ENCODE results near the gene DHX8. TPM values are rescaled to one million over a fixed set of nuclear protein-coding genes. Genes with fewer than 3 reads are reported as not detected.

The DHX8 gene
- polyA plus RNA-seq, 6 donors from 2014 or later: 20.5 to 40.4 (median 30.8) TPM

- Mint-ChIP-seq H3K27me3 (no peaks in the 10 kb centered on the region), H3K4me1 (peaks cover 0 to under 1% (median 0%) of the 10 kb centered on the region in 3 donors), H3K4me3 (no peak overlapping the region), H3K36me3 (no peaks in the 10 kb centered on the region), H3K9me3 (no peaks in the 10 kb centered on the region), H3K27ac (no peak overlapping the region)
- ATAC-seq (ENCODE audit: low read depth in 2 of 2) (no peak), DNase-seq (no peak)
Measured at GRCh38 chr17:43534909-43535308, 51.1 kb downstream of the DHX8 start.

- no peaks in the 10 kb centered on the region for H3K9me3 Mint-ChIP-seq
- DNase-seq (no peak), ATAC-seq (ENCODE audit: low read depth in 2 of 2) (no peak)
- peaks cover 0 to 6% (median 0%) of the 10 kb centered on the region in 3 donors for H3K27me3 Mint-ChIP-seq
- no peak overlapping the region for H3K4me3 Mint-ChIP-seq
- no peaks in the 10 kb centered on the region for H3K4me1 Mint-ChIP-seq
- no peaks in the 10 kb centered on the region for H3K36me3 Mint-ChIP-seq
- H3K27ac Mint-ChIP-seq: peak overlapping the region in 1 of 6 donors; percentile 51
Measured at GRCh38 chr17:43536236-43536992, 52.6 kb downstream of the DHX8 start.

GRCh38 chr17:43540821-43541674, 57.3 kb downstream of the DHX8 start:
- Mint-ChIP-seq H3K4me1 (peaks cover 7 to 9% (median 9%) of the 10 kb centered on the region in 3 donors), H3K4me3 (peak overlapping the region in 2 of 8 donors; percentile 9 to 16), H3K36me3 (no peaks in the 10 kb centered on the region), H3K27ac (peak overlapping the region in 1 of 6 donors; percentile 39), H3K9me3 (no peaks in the 10 kb centered on the region), H3K27me3 (peaks cover 19 to 41% (median 32%) of the 10 kb centered on the region in 3 donors)
- ATAC-seq (ENCODE audit: low read depth in 2 of 2): no peak
- DNase-seq: no peak

GRCh38 chr17:43542859-43543258, 59.1 kb downstream of the DHX8 start:
- Mint-ChIP-seq H3K27ac (no peak overlapping the region), H3K36me3 (no peaks in the 10 kb centered on the region), H3K4me3 (peak overlapping the region in 1 of 8 donors; percentile 84), H3K4me1 (peaks cover 16 to 22% (median 18%) of the 10 kb centered on the region in 3 donors), H3K27me3 (peaks cover 31 to 55% (median 47%) of the 10 kb centered on the region in 3 donors), H3K9me3 (no peaks in the 10 kb centered on the region)
- no peak for ATAC-seq (ENCODE audit: low read depth in 2 of 2)
- no peak for DNase-seq

GRCh38 chr17:43543300-43543699, 59.5 kb downstream of the DHX8 start:
- H3K27me3 Mint-ChIP-seq: peaks cover 34 to 59% (median 50%) of the 10 kb centered on the region in 3 donors
- H3K27ac Mint-ChIP-seq: no peak overlapping the region
- H3K4me3 Mint-ChIP-seq: peak overlapping the region in 1 of 8 donors; percentile 84

GRCh38 chr17:43543771-43544575, 60.2 kb downstream of the DHX8 start:
- DNase-seq (no peak), ATAC-seq (ENCODE audit: low read depth in 2 of 2) (no peak)
- no peaks in the 10 kb centered on the region for H3K9me3 Mint-ChIP-seq
- H3K4me1 Mint-ChIP-seq: peaks cover 16 to 22% (median 18%) of the 10 kb centered on the region in 3 donors
- peak overlapping the region in 1 of 6 donors; percentile 81 for H3K27ac Mint-ChIP-seq
- H3K36me3 Mint-ChIP-seq: no peaks in the 10 kb centered on the region
- H3K27me3 Mint-ChIP-seq: peaks cover 34 to 61% (median 55%) of the 10 kb centered on the region in 3 donors
- H3K4me3 Mint-ChIP-seq: peak overlapping the region in 7 of 8 donors; percentile 49 to 95 (median 81)

More at GRCh38 chr17:43543300-43543699, 59.5 kb downstream of the DHX8 start:
- Mint-ChIP-seq H3K36me3 (no peaks in the 10 kb centered on the region), H3K4me1 (peaks cover 16 to 22% (median 18%) of the 10 kb centered on the region in 3 donors), H3K9me3 (no peaks in the 10 kb centered on the region)
- ATAC-seq (ENCODE audit: low read depth in 2 of 2): no peak
- DNase-seq: no peak

- Mint-ChIP-seq H3K4me3 (peak overlapping the region; percentile 76 to 95 (median 83)), H3K27me3 (peaks cover 45 to 73% (median 66%) of the 10 kb centered on the region in 3 donors), H3K9me3 (peaks cover 0 to 2% (median 0%) of the 10 kb centered on the region in 7 donors), H3K36me3 (no peaks in the 10 kb centered on the region), H3K27ac (peak overlapping the region in 1 of 6 donors; percentile 51), H3K4me1 (peaks cover 16 to 22% (median 18%) of the 10 kb centered on the region in 3 donors)
- ATAC-seq (ENCODE audit: low read depth in 2 of 2): no peak
- DNase-seq: no peak
Measured at GRCh38 chr17:43545383-43545632, 61.5 kb downstream of the DHX8 start.

GRCh38 chr17:43546319-43547188, 62.8 kb downstream of the DHX8 start, which contains the start of gene ETV4:
ETV4 (minus strand) TSS chr17:43546340; CDS start chr17:43545617, 723 bp downstream.
- ATAC-seq (ENCODE audit: low read depth in 2 of 2) (peak; percentile 88 to 89), DNase-seq (peak; percentile 87)
- H3K27me3 Mint-ChIP-seq: peaks cover 52 to 74% (median 72%) of the 10 kb centered on the region in 3 donors
- peaks cover 16 to 22% (median 18%) of the 10 kb centered on the region in 3 donors for H3K4me1 Mint-ChIP-seq
- H3K4me3 Mint-ChIP-seq: peak within 1 kb of the TSS; percentile 81 to 95 (median 90)
- peaks cover 0 to 2% (median 0%) of the 10 kb centered on the region in 7 donors for H3K9me3 Mint-ChIP-seq
- peak within 1 kb of the TSS in 5 of 6 donors; percentile 39 to 71 (median 53) for H3K27ac Mint-ChIP-seq
- H3K36me3 Mint-ChIP-seq: no peaks in the 10 kb centered on the region

- H3K4me3 Mint-ChIP-seq: peak overlapping the region; percentile 78 to 95 (median 90)
- peaks cover 55 to 73% (median 70%) of the 10 kb centered on the region in 3 donors for H3K27me3 Mint-ChIP-seq
- no peak for ATAC-seq (ENCODE audit: low read depth in 2 of 2)
- peak overlapping the region in 1 of 6 donors; percentile 47 for H3K27ac Mint-ChIP-seq
- H3K36me3 Mint-ChIP-seq: no peaks in the 10 kb centered on the region
- peaks cover 16 to 22% (median 18%) of the 10 kb centered on the region in 3 donors for H3K4me1 Mint-ChIP-seq
- peaks cover 0 to 2% (median 0%) of the 10 kb centered on the region in 7 donors for H3K9me3 Mint-ChIP-seq
- no peak for DNase-seq
Measured at GRCh38 chr17:43547189-43547550, 63.4 kb downstream of the DHX8 start.

GRCh38 chr17:43547659-43548256, 64.0 kb downstream of the DHX8 start:
- DNase-seq (no peak), ATAC-seq (ENCODE audit: low read depth in 2 of 2) (no peak)
- Mint-ChIP-seq H3K4me3 (peak overlapping the region in 4 of 8 donors; percentile 61 to 91 (median 80)), H3K4me1 (peaks cover 16 to 22% (median 18%) of the 10 kb centered on the region in 3 donors), H3K36me3 (no peaks in the 10 kb centered on the region), H3K27me3 (peaks cover 57 to 73% (median 65%) of the 10 kb centered on the region in 3 donors), H3K9me3 (peaks cover 0 to 2% (median 0%) of the 10 kb centered on the region in 7 donors), H3K27ac (no peak overlapping the region)

- no peak for DNase-seq
- Mint-ChIP-seq H3K4me3 (peak overlapping the region in 1 of 8 donors; percentile 37), H3K36me3 (no peaks in the 10 kb centered on the region), H3K27me3 (peaks cover 53 to 71% (median 60%) of the 10 kb centered on the region in 3 donors), H3K4me1 (peaks cover 16 to 22% (median 18%) of the 10 kb centered on the region in 3 donors), H3K9me3 (peaks cover 0 to 2% (median 0%) of the 10 kb centered on the region in 7 donors), H3K27ac (no peak overlapping the region)
- no peak for ATAC-seq (ENCODE audit: low read depth in 2 of 2)
Measured at GRCh38 chr17:43548689-43549379, 65.1 kb downstream of the DHX8 start.

All from naive B cell (primary cell).